MV-4-11 (cell line): ENCODE data around the gene GSTA2.
"Not testable (repeated sequence)": the region's sequence is repeated elsewhere in the genome, so short reads cannot be mapped to it uniquely, and the experiment has no call there.

ENCODE experiments used
- DNase-seq: peaks from one replicate; lab custom pipeline; 2025; lab: John Stamatoyannopoulos, UW

The GSTA2 gene

DNA sequence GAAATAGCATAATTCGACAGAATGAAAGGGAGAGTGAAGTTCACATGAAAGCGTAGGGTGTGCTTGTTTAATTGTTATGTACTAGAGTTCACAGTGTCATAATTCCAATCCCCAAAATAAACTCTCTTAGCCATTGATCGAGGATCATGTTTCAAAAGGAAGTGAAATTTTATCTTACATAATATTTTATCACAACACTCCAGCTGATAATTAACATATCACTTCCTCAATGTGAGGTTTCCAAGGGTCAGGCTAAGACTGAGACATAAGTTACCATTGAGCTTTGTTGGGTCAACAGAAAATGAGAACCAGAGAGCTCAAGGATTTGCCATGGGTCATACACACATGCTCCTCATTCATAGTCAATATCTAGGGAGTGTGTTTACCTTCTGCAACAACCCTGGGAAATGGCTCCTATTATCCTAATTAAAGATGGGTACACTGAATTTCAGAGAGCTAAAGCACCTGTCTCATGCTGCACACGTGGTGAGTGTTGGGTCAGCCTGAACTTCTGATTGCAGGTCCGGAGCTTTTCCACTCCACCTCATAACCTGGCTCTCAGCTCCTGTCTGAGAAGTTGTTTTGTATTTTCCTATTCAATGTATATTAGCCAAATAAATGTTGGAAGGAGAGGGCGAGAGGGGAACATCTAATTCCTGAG lies 3.0 kb downstream of the GSTA2 start:
- peak; percentile 61 for DNase-seq

DNA sequence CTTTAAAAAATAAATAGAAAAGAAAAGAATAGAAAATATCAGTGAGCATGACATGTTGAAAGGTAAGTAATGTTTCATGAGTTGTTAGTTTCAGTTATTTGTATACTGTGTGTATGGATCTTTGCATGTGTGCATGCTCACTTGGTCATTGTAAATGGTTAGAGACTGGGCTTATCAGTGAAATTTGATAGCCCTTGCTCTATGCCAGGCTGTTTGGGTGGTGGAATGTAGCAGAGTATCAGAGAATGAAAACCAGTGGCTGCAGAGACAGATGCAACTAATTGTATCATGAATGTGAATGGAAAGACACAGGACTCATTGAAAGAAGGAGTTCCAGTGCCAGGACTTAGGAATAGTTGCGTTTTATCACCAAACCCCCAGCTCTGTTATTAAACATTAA lies 4.2 kb downstream of the GSTA2 start:
- no peak for DNase-seq

DNA sequence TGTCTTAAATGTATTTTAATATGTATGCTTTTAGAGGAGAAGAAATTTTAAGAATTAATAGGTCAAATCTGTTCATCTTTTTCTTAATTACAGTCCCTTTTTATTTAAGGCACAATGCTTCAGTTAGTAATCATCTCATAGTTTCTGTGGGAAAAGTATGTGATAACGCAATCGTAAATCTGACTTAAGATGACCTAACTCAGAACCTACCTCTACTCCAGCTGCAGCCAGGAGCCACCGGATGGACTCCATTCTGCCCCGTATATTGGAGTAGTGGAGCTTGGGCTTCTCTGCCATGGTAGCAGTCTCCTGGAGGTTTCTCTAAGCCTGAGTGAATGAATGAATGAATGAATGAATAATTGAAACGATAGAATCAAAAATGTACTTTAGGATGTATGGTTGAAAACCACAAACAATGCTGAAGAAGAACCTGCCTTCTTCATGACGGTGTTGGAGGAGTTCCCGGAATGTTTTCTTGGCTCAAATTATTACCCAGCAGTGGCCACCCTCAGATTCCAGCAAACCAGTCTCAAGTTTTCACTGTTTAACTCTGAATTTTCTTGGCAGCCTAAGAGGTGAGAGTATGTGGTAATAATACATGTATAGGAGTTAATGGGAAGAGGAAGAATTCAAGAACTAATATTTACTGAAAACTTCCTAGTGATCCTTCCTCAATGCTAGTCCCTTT lies 5.5 kb downstream of the GSTA2 start:
- DNase-seq = not testable (repeated sequence)

DNA sequence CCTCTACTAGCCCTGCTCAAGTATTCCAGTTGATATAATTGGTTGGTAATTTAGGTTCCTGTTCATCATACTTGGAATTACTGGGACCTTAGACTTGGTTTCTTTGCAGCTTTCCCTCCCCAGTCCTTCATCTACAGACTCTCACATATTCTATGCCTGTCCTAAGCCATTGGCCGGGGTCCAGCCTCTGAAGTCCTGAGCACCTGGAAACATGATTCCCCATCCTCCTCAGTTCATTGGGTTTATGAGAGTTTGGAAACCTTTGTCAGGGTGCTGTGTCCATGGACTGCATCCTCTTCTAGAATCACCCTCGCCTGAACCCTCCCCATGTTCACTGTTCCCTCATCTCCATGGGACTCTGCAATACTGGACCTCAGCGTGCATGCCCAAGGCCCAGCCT lies 8.8 kb downstream of the GSTA2 start:
- no peak for DNase-seq

DNA sequence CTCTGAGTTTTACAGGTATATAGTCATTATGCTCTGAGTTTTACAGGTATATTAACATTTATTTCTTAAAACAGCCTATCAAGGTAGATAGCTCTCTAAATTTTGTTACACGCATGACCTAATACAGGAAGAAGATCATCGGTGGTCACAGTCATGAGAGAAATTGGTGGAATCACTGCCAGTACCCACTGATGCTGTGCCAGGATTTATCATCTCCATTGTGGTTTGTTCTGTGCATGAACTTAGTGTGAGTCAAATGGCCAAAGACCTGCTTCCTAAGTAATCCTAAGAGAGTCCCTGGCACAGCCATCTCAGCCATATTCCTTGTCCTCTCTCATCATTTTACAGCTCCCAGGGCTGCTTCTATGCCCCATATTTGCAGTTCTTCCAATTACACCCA lies 10.1 kb downstream of the GSTA2 start:
- not testable (repeated sequence) for DNase-seq

DNA sequence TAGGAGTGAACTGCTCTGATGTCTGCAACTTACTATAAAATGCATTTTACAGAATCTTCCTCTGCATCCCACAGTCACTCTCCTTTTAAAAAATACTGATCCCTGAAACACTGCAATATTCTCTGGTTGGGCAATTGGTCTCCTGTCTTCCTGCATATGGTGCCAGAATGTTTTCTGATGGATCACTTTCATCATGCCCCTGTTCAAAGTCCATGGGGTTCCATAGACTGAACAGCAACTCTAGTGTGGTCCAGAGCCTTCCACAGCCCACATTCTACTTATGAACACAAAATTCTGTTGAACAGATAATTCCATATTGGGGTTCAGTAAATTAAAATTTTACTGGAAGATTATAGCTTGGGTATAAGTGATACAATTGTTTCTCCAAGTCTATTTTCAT lies 11.0 kb downstream of the GSTA2 start:
- DNase-seq = no peak

DNA sequence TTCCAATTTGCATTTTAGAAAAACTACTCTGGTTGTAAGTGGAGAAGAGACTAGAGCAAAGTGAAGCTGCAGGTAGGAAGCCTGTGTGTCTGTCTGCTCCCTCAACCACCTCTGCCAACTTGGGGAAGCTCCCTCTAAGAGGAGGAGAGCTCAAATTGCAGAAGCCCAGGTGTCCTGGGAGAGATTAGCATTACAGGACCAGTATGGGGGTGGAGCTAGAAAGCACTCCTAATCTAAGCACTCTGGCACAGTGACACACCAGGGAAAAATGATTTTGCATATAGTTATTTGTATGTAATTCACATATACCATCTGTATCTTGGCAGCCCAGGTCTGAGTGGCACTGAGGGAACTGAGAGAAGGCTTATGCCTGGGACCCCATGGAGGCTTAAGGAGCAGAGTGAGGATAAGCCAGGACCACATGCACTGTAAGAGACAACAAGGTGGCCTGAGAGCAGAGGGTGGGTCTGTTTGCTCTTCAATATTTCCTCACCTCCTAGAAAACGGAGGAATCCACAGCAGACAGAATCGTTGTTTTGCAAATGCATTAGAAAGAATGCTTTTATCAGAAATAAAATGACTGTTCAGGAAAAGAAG lies 13.6 kb downstream of the GSTA2 start:
- DNase-seq = no peak

DNA sequence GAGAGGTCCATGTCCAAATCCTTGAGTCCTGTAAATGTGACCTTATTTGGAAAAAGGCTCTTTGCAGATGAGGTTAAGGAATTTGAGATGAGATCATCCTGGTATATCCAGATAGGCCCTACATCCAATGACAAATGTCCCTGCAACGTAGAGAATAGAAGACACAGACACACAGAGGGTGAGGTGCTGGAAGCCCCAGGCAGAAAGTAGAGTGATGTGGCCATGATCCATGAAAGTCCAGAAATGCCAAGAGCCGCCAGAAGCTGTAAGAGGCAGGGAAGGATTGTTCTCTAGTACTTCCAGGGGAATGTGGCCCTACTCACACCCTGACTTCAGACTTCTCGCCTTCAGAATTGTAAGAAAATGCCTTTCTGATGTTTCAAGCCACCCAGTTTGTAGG lies 16.0 kb downstream of the GSTA2 start:
- not testable (repeated sequence) for DNase-seq

DNA sequence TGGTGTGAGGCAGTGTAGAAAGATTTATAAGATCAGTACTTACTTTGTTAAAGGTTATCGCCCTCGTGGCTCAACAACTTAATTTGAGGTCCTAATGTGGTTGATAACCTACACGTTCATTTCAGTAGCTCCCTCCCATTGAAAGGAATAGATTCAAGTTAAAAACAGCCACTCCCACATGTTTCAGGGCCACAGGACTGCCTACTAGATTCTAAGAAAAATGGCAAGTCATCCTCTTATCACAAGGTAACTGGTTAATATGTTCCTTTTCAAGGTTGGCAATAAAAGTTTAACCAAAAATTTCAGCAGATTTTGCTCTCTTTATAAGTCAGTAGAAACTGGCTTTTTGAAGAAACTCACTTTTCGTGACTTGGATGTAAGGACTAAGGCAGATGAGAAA lies 17.1 kb downstream of the GSTA2 start:
- no peak for DNase-seq

DNA sequence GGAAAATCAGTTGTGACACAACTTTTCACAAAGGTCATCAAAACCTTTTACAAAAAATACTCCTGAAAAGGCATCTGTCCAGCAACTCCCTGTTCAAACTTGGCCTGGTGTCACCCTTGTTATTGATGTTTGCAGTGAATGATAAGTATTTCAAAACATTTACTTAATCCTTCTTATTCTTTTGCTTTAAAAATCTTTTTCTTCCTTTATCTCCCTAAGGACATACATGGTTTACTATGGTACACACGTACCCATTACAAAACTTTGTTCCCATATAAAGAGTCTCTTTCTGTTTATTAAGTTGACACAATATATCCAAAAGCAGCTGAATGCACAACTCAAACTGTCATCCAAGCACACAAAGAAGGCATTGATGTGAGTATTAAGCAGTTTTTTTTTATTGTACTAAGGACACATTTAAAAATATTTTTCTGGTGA lies 17.5 kb downstream of the GSTA2 start:
- no peak for DNase-seq

DNA sequence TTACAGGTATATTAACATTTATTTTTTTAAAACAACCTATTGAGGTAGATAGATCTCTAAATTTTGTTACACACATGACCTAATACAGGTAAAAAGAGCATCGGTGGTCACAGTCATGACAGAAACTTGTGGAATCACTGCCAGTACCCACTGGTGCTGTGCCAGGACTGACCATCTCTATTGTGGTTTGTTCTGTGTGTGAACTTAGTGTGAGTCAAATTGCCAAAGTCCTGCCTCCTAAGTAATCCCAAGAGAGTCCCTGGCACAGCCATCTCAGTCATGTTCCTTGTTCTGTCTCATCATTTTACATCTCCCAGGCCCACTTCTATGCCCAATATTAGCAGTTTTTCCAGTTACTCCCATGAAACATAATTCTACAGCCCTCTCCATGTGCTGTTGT lies 21.4 kb downstream of the GSTA2 start:
- no peak for DNase-seq

DNA sequence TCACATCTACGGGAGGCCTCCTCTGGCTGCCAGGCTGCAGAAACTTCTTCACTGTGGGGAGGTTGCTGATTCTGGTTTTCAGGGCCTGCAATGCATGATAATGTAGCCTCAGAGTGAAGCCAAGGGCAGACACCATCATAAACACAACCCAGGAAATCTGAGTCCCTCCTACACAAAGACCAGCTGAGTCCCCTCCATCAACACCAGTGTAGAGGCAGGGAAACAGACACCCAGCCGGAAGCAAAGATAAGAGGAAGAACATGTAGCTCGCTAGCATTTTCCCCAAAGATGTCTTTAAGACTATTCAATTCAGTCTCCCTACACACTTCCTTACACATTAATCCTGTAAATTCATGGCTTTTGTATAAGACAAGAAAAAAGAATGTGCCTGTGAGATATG lies 23.6 kb downstream of the GSTA2 start:
- DNase-seq = no peak

DNA sequence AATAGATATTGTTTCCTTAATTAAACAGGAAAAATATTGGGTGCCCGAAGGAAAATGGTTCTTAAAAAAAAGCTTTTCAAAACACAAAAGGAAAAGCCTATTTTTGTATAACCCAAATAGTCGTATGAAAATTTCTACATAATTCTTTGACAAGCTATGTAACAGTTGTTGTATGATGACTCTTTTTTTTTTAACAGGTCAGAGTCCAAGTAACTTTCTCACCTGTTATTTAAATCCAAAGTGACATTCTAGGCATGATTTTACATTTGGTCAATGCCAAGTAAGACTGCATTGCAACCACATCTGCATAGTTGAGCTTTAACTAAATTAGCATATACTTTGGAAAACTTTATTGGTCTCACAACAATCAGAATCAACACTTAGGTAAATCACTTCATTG lies 24.1 kb downstream of the GSTA2 start:
- DNase-seq = no peak

DNA sequence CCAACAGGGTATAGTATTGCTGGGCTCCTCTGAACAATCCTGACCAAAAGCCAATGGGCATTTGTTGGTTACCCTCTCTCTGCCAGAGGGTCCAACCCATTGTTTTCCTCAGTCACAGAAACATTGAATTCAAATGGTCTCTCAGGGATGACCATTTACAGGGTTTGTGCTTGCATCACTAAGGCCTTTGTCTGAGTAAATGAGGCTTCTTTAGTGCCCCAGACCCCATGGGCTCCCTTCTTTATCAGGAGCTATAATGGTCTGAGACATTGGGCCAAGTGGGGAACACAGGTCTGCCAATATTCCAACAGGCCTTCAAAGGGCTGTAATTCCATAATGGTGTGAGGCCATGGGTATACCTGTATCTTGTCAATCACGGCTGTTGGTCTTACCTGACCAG lies 27.1 kb downstream of the GSTA2 start:
- no peak for DNase-seq

DNA sequence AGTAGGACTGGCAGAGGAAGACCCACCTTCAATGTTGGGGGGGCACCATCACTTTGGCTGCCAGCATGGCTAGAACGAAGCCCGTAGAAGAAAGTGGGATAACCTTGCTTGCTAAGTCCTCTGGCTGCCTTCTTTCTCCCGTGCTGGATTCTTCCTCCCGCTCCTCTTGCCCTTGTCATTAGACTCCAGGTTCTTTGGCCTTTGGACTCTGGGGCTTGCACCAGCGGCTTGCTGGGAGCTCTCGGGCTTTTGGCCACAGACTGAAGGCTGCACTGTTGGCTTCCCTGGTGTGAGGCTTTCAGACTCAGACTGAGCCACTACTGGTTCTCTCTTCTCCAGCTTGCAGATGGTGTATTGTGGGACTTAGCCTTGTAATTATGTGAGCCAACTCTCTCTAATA lies 28.2 kb downstream of the GSTA2 start:
- DNase-seq = no peak

DNA sequence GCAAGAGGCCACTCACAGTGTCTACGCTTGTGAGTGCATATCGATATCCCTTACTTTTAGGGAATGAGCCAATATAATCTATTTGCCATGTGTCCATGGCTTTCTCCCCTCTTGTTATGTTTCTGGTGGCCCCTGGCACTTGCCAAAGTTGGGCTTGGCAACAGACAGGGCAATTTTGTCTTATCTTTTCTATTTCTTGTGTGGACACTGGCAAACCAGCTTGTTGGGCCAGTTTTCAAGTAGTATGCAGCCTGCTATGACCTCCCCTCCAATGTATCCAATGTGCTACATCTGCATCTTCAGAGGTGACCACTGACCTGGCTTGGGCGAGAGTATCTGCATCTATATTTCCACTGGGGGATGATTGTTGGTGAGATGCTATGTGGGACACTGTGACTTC lies 29.2 kb downstream of the GSTA2 start:
- no peak for DNase-seq

DNA sequence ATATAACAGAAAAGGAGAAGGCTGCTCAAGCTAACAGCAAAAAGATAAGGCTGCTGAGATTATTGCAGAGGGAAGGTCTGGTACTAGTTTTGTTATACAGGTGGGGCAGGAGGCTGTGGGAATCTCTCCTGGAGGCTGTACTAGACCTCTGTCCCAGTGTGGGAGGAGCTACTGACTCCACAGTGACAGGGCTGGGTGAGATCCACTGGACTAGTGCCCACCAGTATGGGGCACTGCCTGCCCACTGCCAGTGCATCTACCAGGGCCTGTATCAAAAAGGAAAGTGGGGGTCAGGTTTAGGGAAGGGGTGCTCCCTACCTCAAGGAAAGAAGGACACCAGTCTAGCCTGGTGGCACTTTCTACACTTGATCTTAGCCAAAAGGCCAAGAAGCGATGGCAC lies 30.1 kb downstream of the GSTA2 start:
- no peak for DNase-seq

DNA sequence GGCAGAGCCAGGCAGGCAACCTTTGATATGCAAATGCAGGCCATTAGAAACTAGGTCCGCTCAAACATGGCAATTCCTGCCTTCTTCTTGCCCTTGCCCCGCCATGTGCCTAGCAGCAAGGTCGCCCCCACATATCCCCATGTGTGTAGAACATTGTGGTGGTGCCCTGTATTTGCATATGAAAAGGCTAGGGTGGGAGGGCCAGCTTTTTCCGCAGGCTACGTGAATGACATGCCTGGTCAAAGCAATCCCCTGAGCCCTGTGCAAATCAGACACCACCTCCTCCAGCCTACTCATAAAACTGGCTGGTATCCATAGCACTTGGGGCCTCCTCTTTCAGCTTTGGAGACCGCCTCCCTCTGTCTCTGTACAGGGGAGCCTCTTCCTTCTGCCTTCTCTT lies 31.6 kb downstream of the GSTA2 start:
- no peak for DNase-seq

DNA sequence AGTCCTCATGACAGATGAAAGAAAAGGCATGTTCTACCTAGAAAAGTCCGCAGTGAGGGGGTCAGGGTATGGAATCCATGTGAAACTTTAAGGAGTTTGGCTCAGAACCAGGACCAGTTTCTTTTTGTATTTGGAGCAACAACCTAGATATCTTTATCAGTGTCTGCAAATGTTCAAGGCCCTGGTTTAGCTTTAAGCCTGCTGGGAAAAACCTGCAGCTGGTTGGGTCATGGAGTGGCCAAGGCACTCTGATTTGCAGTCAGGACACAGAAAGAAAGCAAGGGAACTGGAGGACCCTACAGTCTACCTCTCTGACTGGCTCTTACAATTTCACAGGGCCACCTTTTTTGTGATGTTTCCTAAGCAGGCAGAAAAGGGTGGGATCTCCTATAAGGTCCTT lies 33.7 kb downstream of the GSTA2 start:
- DNase-seq = no peak

DNA sequence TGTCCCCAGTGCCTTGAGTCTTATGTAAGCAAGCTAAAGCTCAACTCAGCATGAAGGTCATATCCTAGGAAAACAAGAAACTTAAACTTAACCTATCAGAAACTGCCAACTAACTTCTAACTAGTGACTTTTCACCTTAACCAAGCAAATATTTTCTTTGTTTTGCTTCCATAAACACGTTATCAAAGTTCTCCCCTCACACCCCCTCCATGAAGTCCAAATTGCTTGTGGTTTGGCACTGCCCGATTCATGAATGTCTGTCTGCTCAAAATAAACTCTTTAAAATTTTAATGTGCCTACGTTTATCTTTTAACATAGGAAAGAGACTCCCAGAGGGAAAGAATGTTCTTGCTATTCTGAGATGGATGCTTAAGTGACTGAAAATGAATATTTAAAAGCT lies 34.9 kb downstream of the GSTA2 start:
- DNase-seq = no peak

DNA sequence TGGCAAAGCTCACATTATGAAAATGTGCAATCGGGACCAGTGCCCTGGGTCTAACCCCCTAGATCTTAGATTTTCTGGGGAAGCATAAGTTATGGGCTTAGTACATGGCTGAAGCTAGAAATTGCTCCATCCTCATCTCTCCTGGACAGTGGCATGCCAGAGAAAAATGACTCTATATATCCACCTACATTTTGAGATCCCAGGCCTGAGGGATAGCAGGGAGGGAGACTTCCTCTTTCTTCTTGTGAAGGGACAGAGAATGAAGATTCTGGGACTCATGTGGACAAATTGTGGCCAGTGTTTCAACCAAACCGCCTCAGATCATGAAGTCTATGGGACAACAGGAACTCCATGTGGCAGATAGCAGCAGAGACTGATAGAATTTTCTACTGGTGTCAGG lies 35.4 kb downstream of the GSTA2 start:
- no peak for DNase-seq

DNA sequence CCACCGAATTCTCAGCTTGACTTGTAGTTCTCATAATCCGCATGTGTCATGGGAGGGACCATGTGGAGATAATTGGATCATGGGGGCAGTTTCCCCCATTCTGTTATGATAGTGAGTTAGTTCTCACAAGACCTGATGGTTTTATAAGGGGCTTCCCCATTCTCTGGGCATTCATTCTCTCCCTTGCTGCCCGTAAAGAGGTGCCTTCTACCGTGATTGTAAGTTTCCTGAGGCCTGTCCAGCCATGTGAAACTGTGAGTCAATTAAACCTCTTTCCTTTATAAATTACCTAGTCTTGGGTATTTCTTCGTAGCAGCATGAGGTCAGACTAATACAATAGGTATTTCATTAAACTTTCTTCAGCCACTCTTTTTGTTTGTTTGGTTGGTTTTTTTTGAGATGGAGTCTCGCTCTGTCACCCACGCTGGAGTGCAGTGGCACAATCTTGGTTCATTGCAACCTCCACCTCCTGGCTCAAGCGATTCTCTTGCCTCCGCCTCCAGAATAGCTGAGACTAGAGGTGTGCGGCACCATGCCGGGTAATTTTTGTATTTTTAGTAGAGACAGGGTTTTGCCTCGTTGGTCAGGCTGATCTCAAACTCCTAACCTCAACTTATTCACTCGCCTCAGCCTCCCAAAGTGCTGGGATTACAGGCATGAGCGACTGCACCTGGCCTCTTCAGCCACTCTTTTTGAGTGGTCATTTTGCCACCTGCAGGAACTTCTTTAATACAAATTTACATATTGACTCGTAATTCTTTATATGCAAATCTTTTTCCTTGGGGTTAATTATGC lies 36.3 kb downstream of the GSTA2 start:
- DNase-seq = no peak

DNA sequence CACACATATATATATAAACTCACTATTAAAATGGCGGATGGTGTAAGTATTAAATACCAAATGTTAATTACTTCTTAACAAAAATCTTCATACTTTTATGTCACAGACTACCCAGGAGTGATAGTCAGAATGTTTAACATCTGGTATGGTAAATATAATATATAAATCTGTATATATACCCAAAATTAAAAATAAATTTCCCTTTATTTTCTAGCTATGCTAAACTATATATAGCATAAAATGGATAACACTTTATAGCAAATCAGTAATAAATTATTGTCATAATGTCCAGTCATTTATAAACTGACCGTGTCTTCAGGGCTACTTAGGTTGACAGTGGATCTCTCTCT lies 37.1 kb downstream of the GSTA2 start:
- no peak for DNase-seq
